ENCODE results near the gene CCDC33. TPM values are rescaled to one million over a fixed set of nuclear protein-coding genes. Genes with fewer than 3 reads are reported as not detected.

Gene CCDC33
- total RNA-seq, 4 donors from 2014 or later: 1.4 to 2.8 (median 1.7) TPM

DNA sequence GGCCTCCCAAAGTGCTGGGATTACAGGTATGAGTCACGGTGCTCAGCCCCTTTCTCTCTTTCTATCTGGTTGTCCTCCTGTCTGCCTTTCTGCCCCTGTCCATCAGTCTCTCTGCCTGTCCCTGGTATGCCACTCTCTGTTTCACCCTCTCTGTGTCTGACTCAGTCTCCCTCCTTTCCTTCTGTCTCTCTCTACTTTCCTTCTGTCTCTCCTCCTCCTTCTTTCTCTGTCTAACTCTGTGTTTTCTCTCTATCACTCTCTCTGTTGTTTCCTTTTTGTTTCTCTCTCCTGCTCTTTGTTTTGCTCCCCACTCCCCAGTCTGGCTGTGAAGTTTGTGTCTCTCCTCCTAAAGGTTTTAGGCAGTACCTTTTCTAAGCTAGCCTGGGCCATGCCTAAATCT, 24.5 kb upstream of the CCDC33 start:
- no peak overlapping the region for H3K4me3 ChIP-seq
- no peaks in the 10 kb centered on the region for H3K36me3 ChIP-seq
- TF ChIP-seq, protein P1, sequence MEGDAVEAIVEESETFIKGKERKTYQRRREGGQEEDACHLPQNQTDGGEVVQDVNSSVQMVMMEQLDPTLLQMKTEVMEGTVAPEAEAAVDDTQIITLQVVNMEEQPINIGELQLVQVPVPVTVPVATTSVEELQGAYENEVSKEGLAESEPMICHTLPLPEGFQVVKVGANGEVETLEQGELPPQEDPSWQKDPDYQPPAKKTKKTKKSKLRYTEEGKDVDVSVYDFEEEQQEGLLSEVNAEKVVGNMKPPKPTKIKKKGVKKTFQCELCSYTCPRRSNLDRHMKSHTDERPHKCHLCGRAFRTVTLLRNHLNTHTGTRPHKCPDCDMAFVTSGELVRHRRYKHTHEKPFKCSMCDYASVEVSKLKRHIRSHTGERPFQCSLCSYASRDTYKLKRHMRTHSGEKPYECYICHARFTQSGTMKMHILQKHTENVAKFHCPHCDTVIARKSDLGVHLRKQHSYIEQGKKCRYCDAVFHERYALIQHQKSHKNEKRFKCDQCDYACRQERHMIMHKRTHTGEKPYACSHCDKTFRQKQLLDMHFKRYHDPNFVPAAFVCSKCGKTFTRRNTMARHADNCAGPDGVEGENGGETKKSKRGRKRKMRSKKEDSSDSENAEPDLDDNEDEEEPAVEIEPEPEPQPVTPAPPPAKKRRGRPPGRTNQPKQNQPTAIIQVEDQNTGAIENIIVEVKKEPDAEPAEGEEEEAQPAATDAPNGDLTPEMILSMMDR (IDR thresholded peaks at IDR 0.05): no peak
- no peak for TF ChIP-seq POLR2A (IDR thresholded peaks at IDR 0.05)

DNA sequence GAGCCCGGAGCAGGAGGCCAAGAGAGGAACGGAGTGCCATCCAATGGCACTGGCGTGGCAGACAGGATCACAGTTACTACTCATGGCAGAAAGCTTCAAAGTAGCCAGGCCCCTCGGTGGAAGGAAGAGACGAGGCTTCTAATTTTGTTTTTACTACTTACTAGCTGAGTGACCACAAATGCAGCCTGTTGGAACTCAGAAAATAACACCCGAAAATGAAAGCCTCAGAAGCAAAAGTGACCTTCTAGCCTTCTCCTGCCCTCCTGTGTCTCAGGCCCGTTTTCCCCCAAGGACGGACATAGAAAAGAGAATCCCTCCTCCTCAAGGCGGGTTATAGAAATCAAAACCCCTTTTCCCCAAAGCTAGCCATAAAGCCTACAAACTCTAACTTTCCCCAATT, 23.6 kb upstream of the CCDC33 start:
- H3K27me3 ChIP-seq: no peaks in the 10 kb centered on the region
- no peaks in the 10 kb centered on the region for H3K36me3 ChIP-seq
- no peak for TF ChIP-seq POLR2A (IDR thresholded peaks at IDR 0.05)
- TF ChIP-seq, protein P1 (IDR thresholded peaks at IDR 0.05): no peak
- H3K4me1 ChIP-seq: no peaks in the 10 kb centered on the region
- no peak overlapping the region for H3K4me3 ChIP-seq
- no peak for DNase-seq
- intact Hi-C loops (cut with DNase I; ENCODE audit: low total_unique reads): no loop called here
- no peak overlapping the region for H3K27ac ChIP-seq
- no peaks in the 10 kb centered on the region for H3K9me3 ChIP-seq

More for the DNA sequence above, 24.5 kb upstream of the CCDC33 start:
- Histone ChIP-seq H3K9me3 (no peaks in the 10 kb centered on the region), H3K27me3 (no peaks in the 10 kb centered on the region), H3K4me1 (no peaks in the 10 kb centered on the region), H3K27ac (no peak overlapping the region)
- intact Hi-C loops (cut with DNase I; ENCODE audit: low total_unique reads): no loop called here
- DNase-seq: no peak

DNA sequence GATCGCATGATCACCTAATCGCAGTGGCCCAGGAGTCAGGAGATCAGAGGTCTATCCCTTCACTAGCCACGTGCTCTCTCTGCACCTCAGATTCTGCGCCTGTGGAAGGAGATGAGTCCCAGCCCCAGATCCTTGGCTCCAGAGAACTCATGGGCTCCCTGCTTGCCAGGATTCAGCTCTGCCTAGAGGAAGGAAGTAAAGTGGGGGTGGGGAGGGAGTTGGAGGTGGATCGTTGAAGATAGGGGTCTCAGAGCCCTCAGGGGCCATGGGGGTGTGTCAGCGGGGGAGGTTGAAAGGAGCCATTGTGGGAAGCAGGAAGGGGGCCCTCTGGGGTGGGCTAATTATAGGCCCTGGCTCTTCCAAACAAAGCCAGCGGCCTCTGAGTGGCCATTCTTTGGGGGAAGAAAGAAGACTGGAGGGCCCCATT, 22.3 kb upstream of the CCDC33 start:
- TF ChIP-seq, protein P1 (IDR thresholded peaks at IDR 0.05): no peak
- TF ChIP-seq POLR2A (IDR thresholded peaks at IDR 0.05): no peak
- no peaks in the 10 kb centered on the region for H3K36me3 ChIP-seq
- no peak overlapping the region for H3K4me3 ChIP-seq
- H3K4me1 ChIP-seq: no peaks in the 10 kb centered on the region
- intact Hi-C loops (cut with DNase I; ENCODE audit: low total_unique reads): no loop called here
- H3K27ac ChIP-seq: no peak overlapping the region
- no peaks in the 10 kb centered on the region for H3K9me3 ChIP-seq
- no peak for DNase-seq
- H3K27me3 ChIP-seq: no peaks in the 10 kb centered on the region

DNA sequence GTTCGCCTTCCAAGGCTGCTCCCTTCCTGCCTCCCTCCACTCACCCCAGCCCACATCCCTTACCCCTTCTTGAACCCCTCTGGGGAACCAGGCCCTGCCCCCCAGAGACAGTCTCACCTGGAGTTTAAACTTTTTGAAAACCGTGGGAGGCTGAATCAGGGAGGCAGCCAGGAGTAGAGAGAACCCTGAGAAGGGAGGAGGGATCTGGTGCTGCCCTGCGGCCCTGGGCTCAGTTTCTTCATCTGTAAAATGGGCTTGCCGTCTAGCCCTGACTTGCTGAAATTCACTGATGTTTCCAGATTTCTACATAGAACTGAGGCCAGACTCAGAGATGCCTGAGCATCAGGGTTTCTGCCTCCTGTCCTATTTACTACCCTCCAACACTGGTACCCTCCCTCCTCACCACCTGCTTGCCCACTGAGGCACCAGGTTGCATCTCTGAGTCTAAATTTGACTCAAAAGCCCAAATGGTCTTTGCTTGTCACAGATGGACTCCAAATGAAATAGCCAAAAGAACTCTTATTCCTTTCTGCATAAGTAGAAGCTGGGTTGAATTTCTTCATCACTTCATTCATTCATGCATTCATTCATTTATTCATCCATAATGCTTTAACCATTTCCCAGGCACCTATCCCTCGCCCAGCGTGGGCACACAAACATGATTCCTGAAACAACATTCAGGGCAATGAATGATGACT, 21.7 kb upstream of the CCDC33 start:
- Histone ChIP-seq H3K4me3 (no peak overlapping the region), H3K9me3 (no peaks in the 10 kb centered on the region), H3K36me3 (no peaks in the 10 kb centered on the region), H3K27ac (no peak overlapping the region), H3K27me3 (no peaks in the 10 kb centered on the region), H3K4me1 (no peaks in the 10 kb centered on the region)
- intact Hi-C loops (cut with DNase I; ENCODE audit: low total_unique reads): no loop called here
- TF ChIP-seq, protein P1 (IDR thresholded peaks at IDR 0.05): no peak
- no peak for TF ChIP-seq POLR2A (IDR thresholded peaks at IDR 0.05)
- DNase-seq: no peak

DNA sequence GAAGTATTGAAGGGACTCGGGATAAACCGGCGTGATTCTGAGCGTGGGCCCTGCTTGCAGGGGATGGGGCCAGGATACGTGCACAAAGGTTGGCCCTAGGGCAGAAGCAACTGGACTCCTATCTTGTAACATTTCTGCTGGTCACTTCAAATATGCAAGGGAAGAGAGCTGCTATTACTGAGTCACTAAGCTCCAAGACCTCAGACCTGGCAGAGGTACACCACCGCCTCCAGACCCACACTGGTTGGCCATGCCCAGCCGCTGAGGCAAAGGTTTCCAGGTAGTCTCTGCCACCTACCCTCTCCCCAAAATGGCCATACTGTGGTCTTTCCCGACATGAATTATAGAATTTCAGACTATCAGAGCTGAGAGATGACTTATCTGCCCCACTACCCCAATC, 20.2 kb upstream of the CCDC33 start:
- intact Hi-C loops (cut with DNase I; ENCODE audit: low total_unique reads): no loop called here
- no peak for DNase-seq
- TF ChIP-seq POLR2A (IDR thresholded peaks at IDR 0.05): no peak
- TF ChIP-seq, protein P1 (IDR thresholded peaks at IDR 0.05): no peak
- H3K36me3 ChIP-seq: no peaks in the 10 kb centered on the region
- H3K4me3 ChIP-seq: no peak overlapping the region
- no peaks in the 10 kb centered on the region for H3K9me3 ChIP-seq
- H3K4me1 ChIP-seq: no peaks in the 10 kb centered on the region
- H3K27me3 ChIP-seq: no peaks in the 10 kb centered on the region
- H3K27ac ChIP-seq: no peak overlapping the region

Measured in uterus (tissue), 4 donors.